ENCODE data around the gene FAM135A.

DNA sequence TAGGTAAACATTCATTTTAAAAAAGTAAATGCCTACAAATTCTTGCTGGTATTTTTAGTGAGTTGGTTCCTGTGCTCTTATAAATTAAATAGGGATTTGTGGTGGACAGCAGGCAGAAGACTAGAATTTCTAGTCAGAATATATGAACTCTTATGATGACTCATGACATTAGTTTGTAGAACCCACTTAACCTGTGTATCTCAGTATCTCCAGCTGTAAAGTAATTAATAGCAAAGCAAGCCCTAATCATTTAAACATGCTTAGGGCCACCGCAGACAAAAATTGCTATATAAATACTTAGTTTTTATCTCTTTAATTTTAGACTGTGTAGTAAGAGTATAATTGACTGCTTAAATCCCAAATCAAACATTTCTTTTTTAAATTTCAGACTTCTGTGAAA lies 2.4 kb downstream of the FAM135A start:
- TF ChIP-seq, protein P1, sequence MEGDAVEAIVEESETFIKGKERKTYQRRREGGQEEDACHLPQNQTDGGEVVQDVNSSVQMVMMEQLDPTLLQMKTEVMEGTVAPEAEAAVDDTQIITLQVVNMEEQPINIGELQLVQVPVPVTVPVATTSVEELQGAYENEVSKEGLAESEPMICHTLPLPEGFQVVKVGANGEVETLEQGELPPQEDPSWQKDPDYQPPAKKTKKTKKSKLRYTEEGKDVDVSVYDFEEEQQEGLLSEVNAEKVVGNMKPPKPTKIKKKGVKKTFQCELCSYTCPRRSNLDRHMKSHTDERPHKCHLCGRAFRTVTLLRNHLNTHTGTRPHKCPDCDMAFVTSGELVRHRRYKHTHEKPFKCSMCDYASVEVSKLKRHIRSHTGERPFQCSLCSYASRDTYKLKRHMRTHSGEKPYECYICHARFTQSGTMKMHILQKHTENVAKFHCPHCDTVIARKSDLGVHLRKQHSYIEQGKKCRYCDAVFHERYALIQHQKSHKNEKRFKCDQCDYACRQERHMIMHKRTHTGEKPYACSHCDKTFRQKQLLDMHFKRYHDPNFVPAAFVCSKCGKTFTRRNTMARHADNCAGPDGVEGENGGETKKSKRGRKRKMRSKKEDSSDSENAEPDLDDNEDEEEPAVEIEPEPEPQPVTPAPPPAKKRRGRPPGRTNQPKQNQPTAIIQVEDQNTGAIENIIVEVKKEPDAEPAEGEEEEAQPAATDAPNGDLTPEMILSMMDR (IDR thresholded peaks at IDR 0.05): no peak
- no peak for TF ChIP-seq POLR2A (IDR thresholded peaks at IDR 0.05)

All from uterus (tissue), 2 donors.